ENCODE results near the gene FXYD7. TPM values are rescaled to one million over a fixed set of nuclear protein-coding genes. Genes with fewer than 3 reads are reported as not detected.
A peak's percentile ranks its signal among the peaks of the same experiment; 100 is the strongest.

The FXYD7 gene
- total RNA-seq, 2 experiments from 2014 or later = 0.50 to 6.1 TPM

GRCh38 chr19:35115177-35115951 is 27.7 kb upstream of the FXYD7 start, which contains the start of gene FXYD3:
Gene FXYD3 (plus strand): TSS chr19:35115823. CDS start chr19:35119377, 3,554 bp downstream.
- ChIA-PET CTCF (ENCODE audit: unreplicated experiment) (interaction anchor here (0.6 to 1.0 kb wide), 2 partner anchors 26 to 171 kb away, joined by 3 read pairs; no protein-coding TSS in a partner anchor), POLR2A (interaction anchor here (0.8 to 1.2 kb wide), 2 partner anchors 9 to 52 kb away, joined by 3 read pairs; no protein-coding TSS in a partner anchor)
- peak within 1 kb of the TSS; percentile 61 for H3K4me2 ChIP-seq (ENCODE audit: low read length)
- H3K4me3 ChIP-seq (ENCODE audit: low read depth, low read length, poor library complexity, severe bottlenecking) = peak within 1 kb of the TSS; percentile 43
- no peak for DNase-seq (ENCODE audit: low spot score)
- H3K9me2 ChIP-seq (ENCODE audit: insufficient read depth, low read length) = no peaks in the 10 kb centered on the region
- H4K20me1 ChIP-seq (ENCODE audit: insufficient read depth, low read length) = no peaks in the 10 kb centered on the region
- H3K36me3 ChIP-seq (ENCODE audit: insufficient read depth, low read length) = no peaks in the 10 kb centered on the region
- H3K9me3 ChIP-seq (ENCODE audit: low read length) = no peaks in the 10 kb centered on the region
- no TSS peak for BruUV-seq (replicated peaks)
- H3K27ac ChIP-seq (ENCODE audit: low read depth, low read length, poor library complexity, severe bottlenecking) = no peak within 1 kb of the TSS
- intact Hi-C loops (cut with micrococcal nuclease; ENCODE audit: unreplicated experiment) = no loop called here
- H2AFZ ChIP-seq (ENCODE audit: low read length) = peak within 1 kb of the TSS; percentile 83; the same call in 1 of the 2 replicates
- no peaks in the 10 kb centered on the region for H3K79me2 ChIP-seq (ENCODE audit: insufficient read depth, low read depth, low read length)
- H3K4me1 ChIP-seq (ENCODE audit: insufficient read depth, low read length, poor library complexity, severe bottlenecking) = no peaks in the 10 kb centered on the region
- TF ChIP-seq CTCF (conservative IDR thresholded peaks at IDR 0.05; ENCODE audit: low read length) (no peak), EZH2phosphoT487 (IDR thresholded peaks at IDR 0.05; ENCODE audit: borderline replicate concordance, low read depth, low read length) (no peak)

- BruUV-seq (replicated peaks) = no TSS peak
- Histone ChIP-seq H3K4me2 (ENCODE audit: low read length) (no peak overlapping the region), H3K36me3 (ENCODE audit: insufficient read depth, low read length) (no peaks in the 10 kb centered on the region), H3K79me2 (ENCODE audit: insufficient read depth, low read depth, low read length) (no peaks in the 10 kb centered on the region), H3K9me3 (ENCODE audit: low read length) (no peaks in the 10 kb centered on the region), H3K4me3 (ENCODE audit: low read depth, low read length, poor library complexity, severe bottlenecking) (no peak overlapping the region), H3K4me1 (ENCODE audit: insufficient read depth, low read length, poor library complexity, severe bottlenecking) (no peaks in the 10 kb centered on the region), H3K9me2 (ENCODE audit: insufficient read depth, low read length) (no peaks in the 10 kb centered on the region), H2AFZ (ENCODE audit: low read length) (no peak overlapping the region), H4K20me1 (ENCODE audit: insufficient read depth, low read length) (no peaks in the 10 kb centered on the region), H3K27ac (ENCODE audit: low read depth, low read length, poor library complexity, severe bottlenecking) (no peak overlapping the region)
- DNase-seq (ENCODE audit: low spot score) = no peak
- ChIA-PET POLR2A (no interaction called here), CTCF (ENCODE audit: unreplicated experiment) (no interaction called here)
- intact Hi-C loops (cut with micrococcal nuclease; ENCODE audit: unreplicated experiment) = no loop called here
- TF ChIP-seq CTCF (conservative IDR thresholded peaks at IDR 0.05; ENCODE audit: low read length) (no peak), EZH2phosphoT487 (IDR thresholded peaks at IDR 0.05; ENCODE audit: borderline replicate concordance, low read depth, low read length) (no peak)
Observed at GRCh38 chr19:35116072-35116801, 26.8 kb upstream of the FXYD7 start.

Measured in OCI-LY7 (cell line).